Measurements from ENCODE around the gene UBAC2. TPM values are rescaled to one million over a fixed set of nuclear protein-coding genes. Genes with fewer than 3 reads are reported as not detected.

UBAC2 gene
- total and polyA plus RNA-seq, 2 of the 8 experiments (the other 6 are each of a cell fraction or from before 2014, with no cell fraction given): 75.9 to 76.9 TPM

DNA sequence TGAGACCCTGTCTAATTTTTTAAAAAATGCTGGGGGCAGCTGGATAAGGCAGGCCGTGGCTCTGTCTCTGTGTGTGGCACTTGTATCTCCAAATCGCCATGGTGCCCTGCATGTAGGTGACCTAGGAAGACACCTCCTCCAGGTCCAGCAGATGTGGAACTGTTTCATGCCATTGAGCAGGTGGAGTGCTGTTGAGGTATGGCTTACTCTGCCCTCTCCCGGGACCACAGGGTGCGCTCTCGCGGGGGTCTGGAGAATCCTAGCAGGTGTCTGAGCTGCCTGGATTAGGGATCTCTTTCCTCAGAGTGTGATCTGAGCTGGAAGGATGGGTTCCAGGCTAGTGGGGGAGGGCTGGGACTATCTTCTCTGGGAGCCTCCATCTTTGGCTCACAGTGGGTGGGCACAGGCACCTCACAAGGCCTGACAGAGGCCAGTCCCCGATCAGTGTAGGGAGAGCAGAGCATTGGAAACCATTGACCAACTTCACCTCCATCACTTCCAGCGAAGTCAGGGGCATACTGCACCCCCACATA is 233.0 kb downstream of the UBAC2 start:
- Histone ChIP-seq H3K27me3 (replicated peaks in 1 of 4; ENCODE audit: control insufficient read depth in 3 of 4, extremely low read depth in 1 of 4, insufficient read depth in 3 of 4, low read length in 3 of 4) (no peaks in the 10 kb centered on the region), H4K8ac (ENCODE audit: extremely low read depth, insufficient read depth, low read length) (no peak overlapping the region), H2BK20ac (ENCODE audit: low read length) (0 out of 2 replicates have a peak overlapping the region, but pooled peaks have one; percentile 54), H2AFZ (ENCODE audit: low read length) (no peak overlapping the region), H3K4ac (replicated peaks; ENCODE audit: insufficient read length, low read depth, low read length) (no peak overlapping the region), H3K23me2 (ENCODE audit: low read depth, low read length) (peaks cover 2% of the 10 kb centered on the region; the same call in 1 of the 2 replicates), H3K4me2 (ENCODE audit: insufficient read depth in 1 of 2, low read depth in 2 of 2, low read length in 2 of 2) (no peak overlapping the region), H4K20me1 (replicated peaks in 1 of 2; ENCODE audit: control insufficient read depth in 1 of 2, insufficient read depth in 2 of 2, low read length in 2 of 2) (no peaks in the 10 kb centered on the region), H4K5ac (ENCODE audit: insufficient read length, low read depth, low read length) (no peak overlapping the region), H2AK5ac (ENCODE audit: low read depth, low read length) (peak overlapping the region; percentile 82; the same call in 1 of the 2 replicates), H3K79me1 (ENCODE audit: low read depth, low read length) (no peaks in the 10 kb centered on the region), H3K4me3 (ENCODE audit: extremely low read depth in 1 of 4, insufficient read depth in 2 of 4, low read depth in 3 of 4, low read length in 4 of 4) (no peak overlapping the region), H3K56ac (replicated peaks; ENCODE audit: insufficient read length, low read depth, low read length) (no peak overlapping the region), H3K14ac (ENCODE audit: insufficient read length) (no peak overlapping the region), H3K18ac (ENCODE audit: extremely low read depth, low read length) (no peak overlapping the region), H3K23ac (ENCODE audit: insufficient read length) (no peak overlapping the region), H3K27ac (ENCODE audit: low read depth, low read length) (no peak overlapping the region), H2BK15ac (ENCODE audit: low read length) (peak overlapping the region; percentile 83; the same call in 1 of the 2 replicates), H3K9ac (replicated peaks in 1 of 4; ENCODE audit: extremely low read depth in 1 of 4, low read depth in 3 of 4, low read length in 3 of 4) (no peak overlapping the region), H2BK5ac (ENCODE audit: low read depth, low read length) (no peak overlapping the region), H3K9me3 (ENCODE audit: insufficient read depth in 2 of 2, low read depth in 1 of 2, low read length in 1 of 2) (no peaks in the 10 kb centered on the region), H3K4me1 (replicated peaks in 1 of 4; ENCODE audit: control insufficient read depth in 3 of 4, insufficient read depth in 4 of 4, low read length in 3 of 4) (peaks cover 3 to 14% (median 9%) of the 10 kb centered on the region in 4 experiments), H3K79me2 (ENCODE audit: control insufficient read depth in 1 of 2, insufficient read depth in 2 of 2, low read length in 2 of 2) (no peaks in the 10 kb centered on the region), H3K36me3 (ENCODE audit: control insufficient read depth in 2 of 4, insufficient read depth in 4 of 4, low read length in 3 of 4) (no peaks in the 10 kb centered on the region), H2BK12ac (ENCODE audit: low read depth, low read length) (peak overlapping the region; percentile 86; the same call in 1 of the 2 replicates), H4K91ac (replicated peaks; ENCODE audit: insufficient read length, low read length) (no peak overlapping the region), H2BK120ac (replicated peaks; ENCODE audit: low read depth, low read length) (no peak overlapping the region)
- POLR2A ChIA-PET (ENCODE audit: partially characterized antibody): no interaction called here
- 88% methylated on average over 8 of the region's 8 CpGs; no CpG with 5 or more reads in 1 of the 2 experiments for WGBS, 2 experiments (ENCODE audit: extremely low coverage in 1 of 2, insufficient coverage in 1 of 2, insufficient read length in 1 of 2, insufficient replicate concordance in 2 of 2, low coverage in 1 of 2, low lambda C conversion rate in 2 of 2, missing lambda C conversion rate in 1 of 2)
- CTCF ChIA-PET (ENCODE audit: partially characterized antibody): interaction anchor here (0.7 to 5.6 kb wide), 13 partner anchors 10 to 564 kb away, joined by 3 to 227 read pairs (median 4); no protein-coding TSS in a partner anchor
- DNase-seq (ENCODE audit: low read depth in 1 of 2, low spot score in 2 of 2) (no peak), FAIRE-seq (no peak)
